NCI-H345 treated with DMSO at 0.1 percent for 48 hours (cell line): ENCODE results near the gene KCNAB1.
"Not testable (repeated sequence)": the region's sequence is repeated elsewhere in the genome, so short reads cannot be mapped to it uniquely, and the experiment has no call there.

ENCODE experiments used
- DNase-seq: peaks from one replicate; lab custom pipeline; 2025; ENCODE audit not compliant: unreplicated experiment; lab: John Stamatoyannopoulos, UW

Gene KCNAB1

GRCh38 chr3:156259896-156260295 is 139.5 kb downstream of the KCNAB1 start:
- no peak for DNase-seq

- DNase-seq = no peak
These were observed 140.0 kb downstream of the KCNAB1 start for GRCh38 chr3:156260331-156260730.

- DNase-seq = no peak
These were observed 144.4 kb downstream of the KCNAB1 start for GRCh38 chr3:156264771-156265170.

- DNase-seq = no peak
These were observed 151.1 kb downstream of the KCNAB1 start for GRCh38 chr3:156271508-156271907.

GRCh38 chr3:156271995-156272719 is 151.8 kb downstream of the KCNAB1 start:
- no peak for DNase-seq

GRCh38 chr3:156273111-156273694 is 152.8 kb downstream of the KCNAB1 start:
- no peak for DNase-seq

GRCh38 chr3:156274791-156275190 is 154.4 kb downstream of the KCNAB1 start:
- DNase-seq = no peak

GRCh38 chr3:156284637-156285036 is 164.3 kb downstream of the KCNAB1 start:
- DNase-seq = not testable (repeated sequence)

- DNase-seq = no peak
These were observed 165.2 kb downstream of the KCNAB1 start for GRCh38 chr3:156285626-156286025.

GRCh38 chr3:156290924-156291271 is 170.5 kb downstream of the KCNAB1 start:
- no peak for DNase-seq

- no peak for DNase-seq
These were observed 171.1 kb downstream of the KCNAB1 start for GRCh38 chr3:156291272-156292123.

- no peak for DNase-seq
These were observed 173.2 kb downstream of the KCNAB1 start for GRCh38 chr3:156293566-156293965.

- no peak for DNase-seq
These were observed 177.2 kb downstream of the KCNAB1 start for GRCh38 chr3:156297582-156297981.

- DNase-seq = no peak
These were observed 177.6 kb downstream of the KCNAB1 start for GRCh38 chr3:156298014-156298413.

- no peak for DNase-seq
These were observed 178.6 kb downstream of the KCNAB1 start for GRCh38 chr3:156298938-156299337.

GRCh38 chr3:156299569-156299968 is 179.2 kb downstream of the KCNAB1 start:
- no peak for DNase-seq

GRCh38 chr3:156300371-156300770 is 180.0 kb downstream of the KCNAB1 start:
- no peak for DNase-seq

- no peak for DNase-seq
These were observed 180.8 kb downstream of the KCNAB1 start for GRCh38 chr3:156300929-156301840.

GRCh38 chr3:156303001-156303707 is 182.8 kb downstream of the KCNAB1 start:
- DNase-seq = no peak

GRCh38 chr3:156304406-156304805 is 184.0 kb downstream of the KCNAB1 start:
- no peak for DNase-seq
